Fibroblast of skin of back (primary cell): Measurements from ENCODE around the gene MEIS2.

Source experiments
- DNase-seq: peaks from one replicate; pipeline ENCODE4 v3.0.0-alpha.2; 2013

The MEIS2 gene

DNA sequence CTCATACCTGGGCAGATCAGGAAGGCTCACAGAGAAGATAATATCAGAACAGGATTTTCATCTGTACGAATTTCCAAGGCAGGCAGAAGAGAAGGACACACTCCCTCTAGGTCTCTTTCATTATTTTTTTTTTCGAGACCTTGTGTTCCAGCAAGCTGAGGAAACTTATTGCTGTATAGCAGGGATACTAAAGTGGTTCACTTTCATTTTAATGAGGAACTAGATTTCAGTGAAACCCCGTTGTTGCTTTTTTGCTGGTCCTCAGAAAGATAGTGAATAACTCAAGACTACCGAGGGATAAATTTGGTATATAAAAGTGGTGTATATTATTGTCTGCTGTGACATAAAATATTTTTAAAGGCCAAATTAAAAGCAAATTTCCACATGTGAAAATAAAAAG is 24.6 kb downstream of the MEIS2 start:
- no peak for DNase-seq

DNA sequence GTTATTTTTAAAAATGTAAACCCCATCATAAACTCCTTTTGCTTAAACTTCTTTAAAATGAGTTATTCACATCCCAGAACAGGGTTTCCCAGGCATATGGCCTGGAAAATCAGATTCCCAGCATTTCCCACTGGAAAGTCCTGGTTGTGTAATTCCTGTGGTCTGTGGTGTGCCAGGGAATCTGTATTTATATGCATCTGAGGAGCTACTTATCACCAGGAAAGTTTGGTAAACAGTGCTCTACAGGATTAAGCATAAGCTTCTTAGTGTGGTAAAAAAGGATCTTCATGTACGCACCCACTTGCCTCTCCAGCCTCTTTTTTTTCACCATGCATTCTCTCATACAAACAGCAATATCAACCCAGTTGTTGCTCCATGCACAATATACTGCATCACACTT is 28.2 kb downstream of the MEIS2 start:
- no peak for DNase-seq

DNA sequence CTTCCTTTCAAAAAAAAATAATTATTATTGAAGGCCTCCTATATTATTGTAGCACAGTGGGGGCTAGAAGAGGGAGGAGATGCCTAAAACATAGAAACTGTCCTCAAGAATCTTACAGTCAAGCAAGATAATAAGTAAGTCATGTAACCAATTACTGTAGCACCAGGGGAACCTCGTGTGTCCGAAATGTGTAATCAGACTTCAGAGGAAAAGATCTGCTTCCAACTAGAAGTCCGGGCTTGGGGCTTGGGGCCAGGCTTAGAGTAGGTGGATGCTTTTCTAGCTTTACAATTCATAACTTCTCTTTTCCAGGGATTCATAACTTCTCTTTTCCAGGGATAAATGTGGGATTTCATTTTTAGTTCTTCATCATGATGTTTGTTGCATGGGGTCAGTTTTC is 29.2 kb downstream of the MEIS2 start:
- DNase-seq = no peak

DNA sequence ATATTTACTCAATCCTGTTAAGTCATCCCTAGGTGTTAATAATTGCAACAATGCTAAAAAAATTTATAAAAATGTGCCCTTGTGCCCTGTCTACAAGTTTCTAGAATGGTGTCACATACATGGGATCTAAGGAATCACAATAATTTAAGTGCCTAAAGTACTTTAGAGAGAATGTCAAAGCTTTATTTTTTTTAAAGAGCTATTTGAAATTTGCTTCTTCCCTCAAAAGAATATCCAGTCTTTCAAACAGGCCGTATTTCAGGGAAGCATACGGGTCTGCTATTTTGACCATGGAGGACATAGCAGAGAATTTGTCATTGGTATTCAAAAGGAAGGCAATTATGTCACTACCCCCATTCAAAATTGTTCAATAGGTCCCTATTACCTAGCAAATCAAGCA is 29.7 kb downstream of the MEIS2 start:
- DNase-seq = no peak

DNA sequence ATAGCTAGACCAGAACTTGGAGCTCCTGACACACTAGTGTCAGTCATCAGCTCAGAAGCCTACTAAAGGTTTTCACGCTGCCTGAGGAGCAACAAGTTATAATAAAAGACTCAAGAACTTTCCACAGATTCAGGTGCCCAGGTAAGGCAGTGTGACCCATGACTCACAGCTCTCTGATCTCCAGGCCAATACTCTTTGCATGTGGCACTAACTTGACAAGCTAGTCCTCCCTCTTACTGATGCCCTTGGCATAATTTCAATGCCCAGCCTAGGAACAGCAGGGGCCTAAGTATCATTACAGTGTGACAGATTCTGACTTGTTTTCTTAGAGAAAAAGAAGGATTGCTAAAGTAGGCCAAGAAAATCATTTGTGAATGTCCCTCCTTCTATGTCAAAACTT is 38.4 kb downstream of the MEIS2 start:
- no peak for DNase-seq

DNA sequence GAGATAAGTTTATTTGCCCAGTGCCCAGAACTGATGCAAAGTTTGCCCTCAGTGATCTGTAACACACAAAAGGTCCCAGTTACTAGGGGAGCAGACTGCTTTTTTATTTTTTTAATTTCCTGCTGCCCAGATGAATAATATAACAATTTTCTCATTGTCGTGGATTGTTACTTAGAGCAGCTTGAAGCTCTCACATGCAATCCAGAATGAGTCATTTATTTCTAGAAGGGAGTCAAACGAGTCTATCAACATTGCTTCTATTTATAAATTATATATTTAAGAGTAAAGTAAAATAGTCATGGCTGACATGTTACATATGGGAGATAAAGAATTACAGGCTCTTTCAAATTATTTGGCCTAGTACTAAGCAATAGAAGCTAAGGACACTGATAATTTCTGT is 41.3 kb downstream of the MEIS2 start:
- DNase-seq = peak; percentile 94

DNA sequence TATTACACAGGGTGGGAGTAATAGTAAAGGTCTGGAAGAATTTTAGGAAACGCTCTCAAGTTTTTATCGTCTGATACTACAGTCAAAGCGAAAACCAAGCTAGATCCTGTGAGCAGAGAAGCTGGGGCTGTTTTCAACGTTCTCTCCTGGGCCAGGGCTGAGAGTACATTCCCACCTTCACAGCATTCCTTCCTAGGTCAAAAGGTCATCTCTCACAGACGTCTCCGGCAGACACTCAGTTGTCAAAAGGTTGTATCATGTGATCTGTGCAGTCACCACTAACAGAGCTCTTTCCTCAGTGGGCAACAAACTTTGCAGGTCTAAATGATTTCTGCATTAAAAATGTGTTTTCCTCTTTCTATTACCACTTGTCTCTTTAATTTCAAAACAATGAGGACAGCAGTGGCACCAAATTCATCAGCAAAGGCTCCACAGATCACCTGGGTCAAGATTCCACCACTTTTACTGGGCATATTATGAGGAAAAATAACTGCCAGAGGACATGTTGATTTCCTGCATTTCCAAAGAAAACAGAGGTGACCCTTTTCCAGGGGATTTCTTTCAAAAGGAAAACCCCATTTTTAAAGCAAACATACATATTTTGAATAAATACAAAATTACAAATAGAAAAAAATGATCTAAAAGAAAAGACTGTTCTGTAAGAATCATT is 41.9 kb downstream of the MEIS2 start:
- peak; percentile 34 for DNase-seq

DNA sequence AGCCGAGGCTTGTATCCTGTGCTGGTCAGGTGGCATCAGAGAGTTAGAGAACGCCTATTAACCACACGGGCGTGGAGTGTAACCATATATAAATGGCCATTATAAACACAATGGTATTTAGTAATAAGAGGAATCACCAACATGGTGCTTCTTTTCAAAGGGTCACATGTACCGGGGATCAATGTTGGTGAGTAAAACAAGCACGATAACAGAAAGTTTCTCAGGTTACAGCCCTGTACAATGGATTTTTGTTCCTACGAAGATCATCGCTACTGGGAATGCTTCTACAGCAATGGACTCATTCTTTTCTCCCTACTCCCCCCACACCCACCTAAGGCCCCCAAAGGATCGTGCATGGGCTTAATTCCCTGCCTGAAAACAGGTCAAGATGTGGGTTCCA is 42.5 kb downstream of the MEIS2 start:
- DNase-seq = no peak

DNA sequence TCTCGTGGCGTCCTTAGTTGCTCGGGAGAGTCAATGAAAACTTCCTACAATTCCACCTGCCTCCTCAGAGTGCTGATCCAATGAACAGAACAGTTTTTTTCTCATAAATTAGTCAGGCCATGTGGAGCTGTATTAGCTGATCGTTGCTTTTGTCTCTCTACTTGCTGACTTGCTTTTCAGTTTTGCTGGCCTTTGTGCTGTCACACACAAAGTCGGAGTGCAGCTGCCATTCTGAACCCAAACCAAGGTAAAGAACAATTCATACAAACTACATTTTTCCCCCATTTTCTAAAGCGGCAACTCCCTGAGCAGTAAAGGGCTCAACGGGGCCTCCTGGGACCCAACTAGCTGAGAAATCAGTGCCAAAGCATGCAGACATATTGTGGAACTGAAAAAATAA is 43.1 kb downstream of the MEIS2 start:
- DNase-seq = no peak

DNA sequence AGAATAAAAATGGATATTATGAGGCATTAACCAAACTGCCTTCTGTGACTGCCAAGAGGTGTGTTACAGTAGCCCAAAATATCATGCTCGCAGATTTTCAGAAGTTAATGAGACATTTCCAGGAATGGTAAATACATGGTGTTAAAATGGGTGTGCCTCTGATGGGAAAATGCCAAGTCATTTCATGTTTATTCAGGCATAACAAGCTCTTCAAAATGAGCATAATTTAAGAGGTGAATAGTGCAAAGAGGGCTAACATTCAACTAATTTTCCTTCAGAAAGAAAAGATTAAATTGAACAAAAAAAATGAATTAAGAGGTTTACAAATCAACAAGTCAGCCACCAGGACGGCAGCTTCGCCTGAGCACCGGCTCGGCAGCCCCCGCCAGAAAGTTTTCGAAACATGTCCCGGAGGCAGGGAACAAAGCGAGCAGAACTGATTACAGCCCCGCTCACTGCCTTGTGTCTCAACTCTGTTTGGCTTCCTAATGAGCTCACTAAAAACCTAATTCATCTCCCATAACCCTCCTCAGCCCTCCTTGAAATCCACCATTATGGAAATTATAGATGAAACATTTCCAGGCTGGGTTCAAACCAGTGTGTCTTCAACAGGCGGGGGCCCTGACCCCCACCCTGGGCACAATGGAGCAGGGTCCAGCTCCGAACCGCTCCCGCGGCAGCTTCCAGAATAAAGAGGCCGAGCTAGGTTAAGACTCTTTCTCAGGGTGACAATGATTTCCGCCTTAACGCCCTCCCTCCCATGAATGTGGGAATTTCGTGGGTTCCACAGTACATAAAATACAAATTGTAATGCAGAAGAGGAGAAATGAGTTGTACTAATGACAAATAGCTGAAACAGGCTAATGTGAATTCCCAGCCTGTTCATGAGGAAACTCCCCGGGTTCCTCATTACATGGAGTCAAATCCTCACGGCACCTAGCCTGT is 43.9 kb downstream of the MEIS2 start:
- no peak for DNase-seq

DNA sequence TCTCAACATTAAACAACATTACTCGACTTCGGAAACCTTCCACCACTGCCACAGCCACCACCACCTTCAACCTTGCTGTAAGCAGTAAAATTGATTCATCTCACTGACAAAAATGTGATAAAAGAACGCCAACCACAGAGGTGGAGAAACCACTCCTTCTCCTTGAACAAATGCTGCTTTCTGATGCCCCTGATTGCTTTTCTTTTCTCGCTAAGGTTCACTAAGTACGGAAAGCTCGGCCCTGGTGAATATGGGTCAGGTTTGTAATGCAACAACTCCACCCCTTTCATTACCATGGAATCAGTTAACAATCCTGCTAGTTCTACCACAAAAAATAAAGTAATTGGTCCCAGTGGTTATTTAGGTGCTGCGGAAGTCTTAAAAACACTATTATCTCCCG is 44.9 kb downstream of the MEIS2 start:
- no peak for DNase-seq

DNA sequence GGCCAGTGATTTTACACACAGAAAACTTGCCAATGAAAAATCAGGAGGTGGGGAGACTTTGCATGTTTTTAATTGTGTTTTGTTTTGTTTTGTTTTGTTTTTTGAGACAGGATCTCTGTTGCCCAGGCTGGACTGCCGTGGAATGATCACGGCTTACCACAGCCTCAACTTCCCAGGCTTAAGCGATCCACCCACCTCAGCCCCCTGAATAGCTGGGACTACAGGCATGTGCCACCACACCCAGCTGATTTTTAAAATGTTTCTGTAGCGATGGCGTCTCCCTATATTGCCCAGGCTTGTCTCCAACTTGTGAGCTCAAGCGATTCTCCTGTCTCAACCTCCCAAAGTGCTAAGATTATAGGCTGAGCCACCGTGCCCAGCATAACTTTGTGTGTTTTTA is 46.0 kb downstream of the MEIS2 start:
- no peak for DNase-seq

DNA sequence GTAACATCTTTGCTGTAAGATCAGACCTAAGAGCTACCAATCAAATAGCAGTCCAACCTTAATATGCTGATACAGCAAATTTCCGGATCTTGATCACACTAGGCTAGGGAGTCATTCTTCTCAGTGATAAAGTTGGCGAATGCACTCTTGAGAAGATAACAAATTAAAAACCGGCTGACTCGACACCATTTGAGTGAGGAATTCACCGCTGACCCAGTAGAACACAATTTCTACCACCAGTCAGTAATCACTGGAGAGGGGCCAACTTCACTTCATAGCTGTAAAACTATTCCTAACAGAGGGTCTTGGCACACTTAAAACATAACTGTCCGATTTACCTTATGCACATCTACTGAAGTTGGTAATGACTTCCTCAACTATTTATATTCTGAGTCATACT is 47.2 kb downstream of the MEIS2 start:
- DNase-seq = no peak

DNA sequence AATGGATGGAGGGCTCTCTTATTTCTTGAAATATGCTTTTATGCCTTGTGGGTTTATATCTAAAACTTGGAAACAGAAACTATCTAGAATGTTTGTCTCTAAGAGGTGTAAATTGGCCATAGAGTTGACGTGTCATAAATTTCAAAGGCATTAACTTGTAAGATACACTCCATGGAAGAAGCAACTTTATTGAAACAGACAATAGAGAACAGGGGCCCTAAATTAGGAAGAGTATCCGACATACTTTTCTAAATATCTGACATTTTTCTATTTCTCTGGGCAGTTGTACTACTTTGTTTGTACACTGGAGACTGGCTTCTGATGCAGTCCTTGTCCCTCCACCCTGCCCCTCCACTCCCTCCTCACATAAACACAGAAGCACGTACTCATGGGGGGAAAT is 50.0 kb downstream of the MEIS2 start:
- no peak for DNase-seq

DNA sequence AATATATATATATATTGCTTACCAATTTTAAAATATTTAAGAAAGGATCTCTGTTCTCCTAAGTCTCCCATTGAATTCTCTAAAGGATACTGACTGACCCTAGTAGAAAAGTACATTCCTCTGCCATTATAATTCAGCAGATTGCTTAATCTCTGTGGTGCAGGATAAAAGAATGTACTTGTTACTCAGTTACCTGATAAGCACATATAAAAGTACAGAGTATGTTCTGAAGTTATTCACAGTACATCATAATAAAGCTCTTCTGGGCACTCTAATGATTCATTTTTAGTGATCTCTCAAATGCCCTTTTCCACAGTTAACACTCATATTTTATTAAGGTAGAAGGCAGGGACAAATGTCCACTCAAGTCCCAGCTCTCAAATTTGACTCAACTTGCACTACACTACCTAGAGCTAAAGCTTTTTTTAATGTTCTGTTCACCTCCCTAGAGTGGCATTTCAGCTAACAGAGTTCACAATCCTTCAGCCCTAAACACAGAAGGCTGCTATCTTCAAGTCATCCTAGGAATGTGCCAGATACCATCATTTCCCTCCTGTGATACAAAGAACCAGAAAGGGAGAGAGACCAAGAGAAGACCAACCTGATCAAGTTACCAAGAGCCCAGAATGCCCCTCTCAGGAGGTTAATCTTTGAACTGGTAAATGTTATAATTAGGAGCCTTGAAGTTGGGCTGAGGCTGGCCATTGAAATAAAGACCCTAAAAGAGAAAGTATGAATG is 53.3 kb downstream of the MEIS2 start:
- DNase-seq = peak; percentile 44

DNA sequence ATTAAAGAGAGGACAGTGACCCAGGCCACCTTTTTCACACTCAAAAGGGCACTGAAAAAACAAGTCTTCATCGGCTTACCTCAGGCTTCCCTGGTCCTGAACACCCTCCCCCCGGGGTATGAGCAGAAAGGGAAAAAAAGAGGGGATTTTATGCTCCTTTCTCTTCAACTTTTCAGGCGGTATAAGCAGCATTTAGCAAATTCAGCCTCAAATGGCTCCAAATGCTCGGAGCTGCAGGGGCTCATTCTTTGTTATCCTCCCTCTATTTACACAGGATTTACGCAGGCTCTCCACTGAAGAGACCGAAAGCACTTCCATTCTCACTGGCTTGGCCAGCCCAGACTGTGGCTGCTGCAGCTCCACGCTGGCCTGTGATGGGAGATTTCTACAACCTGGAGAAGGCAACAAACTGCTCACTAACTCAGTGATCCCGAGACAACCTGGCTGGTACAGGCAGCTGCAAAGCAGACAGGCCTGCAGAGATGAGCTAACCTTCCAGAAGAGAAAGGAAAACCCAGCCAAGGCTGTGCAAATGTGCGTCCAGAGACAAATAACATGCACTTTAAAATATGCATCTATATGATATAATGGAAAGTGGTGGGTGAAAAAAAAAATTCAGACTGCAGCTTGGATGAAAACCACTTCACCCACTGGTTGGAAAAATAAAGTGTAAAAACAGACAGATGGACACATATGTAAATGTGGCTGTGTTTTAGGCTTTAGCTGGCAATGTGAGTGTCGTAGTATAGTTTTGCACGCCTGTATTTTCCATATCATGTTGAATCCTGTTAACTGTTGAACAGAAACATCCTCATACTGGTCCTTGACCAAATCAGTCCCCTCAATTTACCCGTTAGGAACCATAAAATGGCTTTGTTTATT is 54.2 kb downstream of the MEIS2 start:
- no peak for DNase-seq

DNA sequence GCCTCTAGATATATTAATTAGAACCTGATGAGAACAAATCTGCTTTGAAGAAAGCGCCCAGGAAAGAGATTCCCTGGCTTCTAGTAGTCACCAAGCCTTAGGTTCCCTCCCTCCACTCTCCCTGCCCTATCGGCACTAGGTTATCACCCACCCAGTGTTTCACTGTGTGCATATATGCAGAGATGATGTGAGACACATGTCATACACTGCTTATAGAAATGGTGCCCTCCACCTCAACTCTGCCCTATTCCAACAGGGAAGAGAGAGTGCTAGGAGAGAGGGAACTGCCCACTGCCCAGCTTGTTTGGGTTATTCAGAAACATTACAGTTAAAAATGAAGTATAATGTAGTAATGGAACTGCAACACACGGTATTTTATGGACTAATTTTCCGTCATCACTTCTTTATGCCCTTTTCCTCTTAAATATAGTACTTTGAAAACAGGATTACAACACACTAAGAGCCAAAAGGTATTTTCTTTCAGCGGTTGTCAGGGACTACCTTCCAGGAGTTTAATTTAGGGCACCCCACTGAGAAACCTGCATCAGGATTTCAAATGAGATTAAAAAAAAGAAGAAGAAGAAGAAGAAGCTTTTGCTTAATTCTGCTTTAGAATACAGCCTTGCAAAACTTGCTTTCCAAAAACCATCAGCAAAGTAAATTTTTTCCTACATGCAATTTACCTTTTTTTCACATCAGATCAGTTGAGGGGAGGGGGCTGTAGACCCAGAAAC is 55.3 kb downstream of the MEIS2 start:
- DNase-seq = no peak

DNA sequence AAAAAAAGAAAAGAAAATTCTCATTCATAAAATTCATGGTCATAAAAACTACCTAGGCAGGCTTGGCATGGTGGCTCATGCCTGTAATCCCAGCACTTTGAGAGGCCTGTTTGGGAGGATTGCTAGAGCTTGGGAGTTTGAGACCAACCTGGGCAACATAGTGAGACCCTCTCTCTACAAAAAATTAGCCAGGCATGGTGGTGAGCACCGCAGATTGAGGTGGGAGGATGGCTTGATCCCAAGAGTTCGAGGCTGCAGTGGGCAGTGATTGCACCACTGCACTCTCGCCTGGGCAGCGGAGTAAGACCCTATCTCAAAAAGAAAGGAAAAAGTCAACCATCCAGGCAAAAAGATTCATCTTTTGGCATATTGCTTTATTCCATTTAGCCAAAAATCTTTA is 58.5 kb downstream of the MEIS2 start:
- no peak for DNase-seq

DNA sequence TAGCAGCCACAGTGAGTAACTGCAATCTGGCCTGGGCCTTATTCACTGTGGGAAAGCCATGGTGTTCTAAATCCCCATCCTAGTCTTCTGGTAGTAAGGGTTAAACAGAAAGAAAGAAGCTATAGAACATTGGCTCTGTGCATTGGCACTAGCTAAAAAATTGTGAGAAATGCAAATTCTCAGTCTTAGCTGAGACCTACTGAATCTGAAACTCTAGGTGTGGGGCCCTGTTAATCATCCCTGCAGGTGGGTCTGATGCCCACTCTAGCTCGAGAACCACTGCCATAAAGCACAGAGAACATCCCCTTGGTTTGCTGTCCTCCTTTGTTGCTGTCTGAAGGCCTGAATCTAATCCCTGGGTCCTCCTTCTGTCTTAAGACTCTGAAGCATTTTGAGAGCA is 59.3 kb downstream of the MEIS2 start:
- no peak for DNase-seq

DNA sequence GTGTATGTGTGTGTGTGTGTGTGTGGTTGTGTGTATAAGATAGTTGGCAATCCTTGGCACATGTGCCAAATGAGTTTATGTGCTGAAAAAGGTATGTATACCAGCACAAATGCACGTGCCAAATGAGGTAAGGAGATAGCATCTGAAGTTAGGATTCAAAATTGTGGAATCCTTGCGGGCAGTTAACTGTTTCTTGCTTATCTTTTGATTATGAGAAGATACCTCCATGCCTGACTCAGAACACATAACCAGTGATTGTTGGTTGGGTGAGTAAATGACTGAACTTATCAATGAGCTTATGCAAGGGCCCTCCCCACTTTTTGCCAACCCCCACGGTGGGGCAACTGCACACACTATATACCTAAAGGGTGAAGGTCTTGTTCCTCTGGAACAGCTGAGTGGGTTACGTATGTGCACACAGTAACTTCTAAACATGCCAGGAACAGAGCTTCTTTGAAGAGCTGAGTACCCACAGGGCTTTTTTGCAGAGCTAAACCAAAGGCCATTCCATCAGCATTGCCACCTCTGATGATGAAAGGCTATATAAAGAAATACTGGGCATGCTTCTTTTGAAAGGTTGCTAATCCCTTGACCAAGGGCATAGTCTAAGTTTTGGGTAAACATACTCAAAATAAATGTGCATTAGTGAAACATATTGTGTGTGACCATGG is 60.1 kb downstream of the MEIS2 start:
- DNase-seq = no peak

DNA sequence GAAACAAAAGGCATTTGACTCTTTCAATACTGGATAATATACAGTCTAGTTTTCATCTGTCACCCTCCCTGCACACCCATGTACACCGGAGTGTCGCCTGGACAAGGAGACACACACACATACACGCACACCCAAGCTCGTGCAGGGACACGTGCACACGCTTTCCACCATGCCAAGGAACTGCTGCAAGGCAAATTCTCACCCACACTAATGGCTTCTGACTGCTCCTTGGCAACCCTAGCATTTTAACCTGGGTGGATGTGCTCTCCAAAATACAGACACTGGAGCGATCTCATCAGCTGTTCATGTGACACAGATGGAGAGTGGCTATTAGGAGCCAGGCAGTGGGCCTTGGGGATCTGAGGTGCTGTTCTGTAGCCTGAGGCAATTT is 61.6 kb downstream of the MEIS2 start:
- DNase-seq = no peak
